Suprapubic skin (tissue), 4 donors: ENCODE data around the gene USP19. TPM values are rescaled to one million over a fixed set of nuclear protein-coding genes. Genes with fewer than 3 reads are reported as not detected.

Source experiments
- DNase-seq, 2 donors: peaks; one replicate each; pipeline ENCODE4 v3.0.0-alpha.2; 2019; ENCODE audit warnings: low spot score in 2 of 2
- H3K27ac ChIP-seq: fragments of 200-600 bp; sonication (generic); one replicate; pipeline ENCODE4 v1.5.1; 2019
- H3K27me3 ChIP-seq: fragments of 200-600 bp; sonication (generic); one replicate; pipeline ENCODE4 v1.5.1; 2019
- H3K36me3 ChIP-seq: fragments of 200-600 bp; sonication (generic); one replicate; pipeline ENCODE4 v1.5.1; 2019
- H3K4me1 ChIP-seq: fragments of 200-600 bp; sonication (generic); one replicate; pipeline ENCODE4 v1.5.1; 2019
- H3K4me3 ChIP-seq: fragments of 200-600 bp; sonication (generic); one replicate; pipeline ENCODE4 v1.5.1; 2019; ENCODE audit warnings: mild to moderate bottlenecking
- H3K9me3 ChIP-seq: fragments of 200-600 bp; sonication (generic); one replicate; pipeline ENCODE4 v1.5.1; 2019
- EP300 ChIP-seq: sonication (generic); formaldehyde crosslinking; IDR thresholded peaks from one replicate; pipeline ENCODE4 v1.6.1; 2017; ENCODE audit warnings: antibody characterized with exemption
- POLR2A ChIP-seq, 2 donors: fragments of 450-650 bp; IDR thresholded peaks; one replicate each; pipeline ENCODE4 v1.6.1; 2017; ENCODE audit warnings: antibody characterized with exemption in 2 of 2, mild to moderate bottlenecking in 2 of 2, moderate library complexity in 2 of 2
- POLR2AphosphoS5 ChIP-seq, 3 donors: sonication (generic); formaldehyde crosslinking; IDR thresholded peaks; one replicate each; pipeline ENCODE4 v1.6.1; 2017; ENCODE audit warnings: antibody characterized with exemption in 3 of 3
- WGBS: methylation state at CpG from one replicate; pipeline ENCODE4 v1.1.5; 2018; 5-methylcytosine and 5-hydroxymethylcytosine counted together
- total RNA-seq, 4 donors: library from RNA; depleted of rRNA; stranded (reverse); fragments of >200 nt; gene quantifications; one replicate each; pipeline ENCODE4 v1.1.0, GENCODE V29; 2016
- TF ChIP-seq, protein P1 (sequence below), 2 donors: fragments of 200-600 bp in 1 of 2; fragments of 450-650 bp in 1 of 2; sonication (generic) in 1 of 2; IDR thresholded peaks; one replicate each; pipeline ENCODE4 v1.5.1; 2016 to 2019; ENCODE audit warnings: antibody characterized with exemption in 2 of 2, mild to moderate bottlenecking in 1 of 2, moderate library complexity in 1 of 2

USP19 gene, protein sequence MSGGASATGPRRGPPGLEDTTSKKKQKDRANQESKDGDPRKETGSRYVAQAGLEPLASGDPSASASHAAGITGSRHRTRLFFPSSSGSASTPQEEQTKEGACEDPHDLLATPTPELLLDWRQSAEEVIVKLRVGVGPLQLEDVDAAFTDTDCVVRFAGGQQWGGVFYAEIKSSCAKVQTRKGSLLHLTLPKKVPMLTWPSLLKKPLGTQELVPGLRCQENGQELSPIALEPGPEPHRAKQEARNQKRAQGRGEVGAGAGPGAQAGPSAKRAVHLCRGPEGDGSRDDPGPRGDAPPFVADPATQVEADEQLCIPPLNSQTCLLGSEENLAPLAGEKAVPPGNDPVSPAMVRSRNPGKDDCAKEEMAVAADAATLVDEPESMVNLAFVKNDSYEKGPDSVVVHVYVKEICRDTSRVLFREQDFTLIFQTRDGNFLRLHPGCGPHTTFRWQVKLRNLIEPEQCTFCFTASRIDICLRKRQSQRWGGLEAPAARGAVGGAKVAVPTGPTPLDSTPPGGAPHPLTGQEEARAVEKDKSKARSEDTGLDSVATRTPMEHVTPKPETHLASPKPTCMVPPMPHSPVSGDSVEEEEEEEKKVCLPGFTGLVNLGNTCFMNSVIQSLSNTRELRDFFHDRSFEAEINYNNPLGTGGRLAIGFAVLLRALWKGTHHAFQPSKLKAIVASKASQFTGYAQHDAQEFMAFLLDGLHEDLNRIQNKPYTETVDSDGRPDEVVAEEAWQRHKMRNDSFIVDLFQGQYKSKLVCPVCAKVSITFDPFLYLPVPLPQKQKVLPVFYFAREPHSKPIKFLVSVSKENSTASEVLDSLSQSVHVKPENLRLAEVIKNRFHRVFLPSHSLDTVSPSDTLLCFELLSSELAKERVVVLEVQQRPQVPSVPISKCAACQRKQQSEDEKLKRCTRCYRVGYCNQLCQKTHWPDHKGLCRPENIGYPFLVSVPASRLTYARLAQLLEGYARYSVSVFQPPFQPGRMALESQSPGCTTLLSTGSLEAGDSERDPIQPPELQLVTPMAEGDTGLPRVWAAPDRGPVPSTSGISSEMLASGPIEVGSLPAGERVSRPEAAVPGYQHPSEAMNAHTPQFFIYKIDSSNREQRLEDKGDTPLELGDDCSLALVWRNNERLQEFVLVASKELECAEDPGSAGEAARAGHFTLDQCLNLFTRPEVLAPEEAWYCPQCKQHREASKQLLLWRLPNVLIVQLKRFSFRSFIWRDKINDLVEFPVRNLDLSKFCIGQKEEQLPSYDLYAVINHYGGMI (N-terminal part only)
- total RNA-seq: 10 to 100 TPM; 46.1 to 82.1 (median 76.0) TPM

DNA sequence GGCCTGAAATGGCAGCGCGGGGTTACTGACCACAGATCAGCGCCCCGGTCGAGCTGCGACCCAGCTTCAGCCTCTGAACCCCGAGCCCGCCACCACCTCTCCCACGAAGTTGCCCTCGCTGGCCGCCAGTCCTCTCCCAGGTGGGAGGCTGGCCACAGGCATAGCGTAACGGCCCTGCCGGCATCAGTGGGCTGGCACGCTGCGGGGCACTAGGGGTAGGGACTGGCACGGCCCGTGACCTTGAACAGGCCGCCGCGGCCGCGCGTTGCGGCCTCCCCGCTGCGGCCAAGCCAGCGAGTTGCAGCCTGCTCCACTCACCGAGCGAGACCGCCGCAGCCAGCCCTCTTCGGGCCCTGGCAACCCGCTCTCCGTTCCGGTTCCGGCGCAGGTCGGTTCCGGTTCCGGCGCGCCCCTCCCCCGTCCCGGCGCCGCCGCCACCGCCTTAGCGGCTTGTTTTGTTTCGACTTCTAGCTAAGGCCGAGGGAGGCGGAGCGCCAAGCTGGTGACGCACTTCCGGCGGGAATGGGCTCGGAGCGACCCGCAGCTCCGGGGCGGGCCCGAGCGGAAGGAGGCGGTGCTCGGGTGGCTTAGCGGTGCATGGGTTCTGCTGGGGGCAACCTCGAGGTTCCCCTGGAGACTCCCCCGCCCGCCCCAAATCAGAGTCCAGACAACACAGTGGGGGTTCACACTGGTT lies at the start of gene USP19:
USP19 (minus strand) TSS at position 386 of the 694 bp plus-strand sequence. CDS start 1,678 bp downstream, outside the sequence.
- H3K4me3 ChIP-seq: peak within 1 kb of the TSS; percentile 62
- peaks cover 75% of the 10 kb centered on the region for H3K36me3 ChIP-seq
- peak; percentile 97 to 98 for DNase-seq
- H3K4me1 ChIP-seq: peaks cover 26% of the 10 kb centered on the region
- 0% methylated on average over 5 of the region's 70 CpGs for WGBS
- TF ChIP-seq POLR2AphosphoS5 (IDR thresholded peaks at IDR 0.05): peak; percentile 17 to 96 (median 93)
- TF ChIP-seq POLR2A (IDR thresholded peaks at IDR 0.05): peak; percentile 50 to 77
- no peak for TF ChIP-seq EP300
- TF ChIP-seq, protein P1, sequence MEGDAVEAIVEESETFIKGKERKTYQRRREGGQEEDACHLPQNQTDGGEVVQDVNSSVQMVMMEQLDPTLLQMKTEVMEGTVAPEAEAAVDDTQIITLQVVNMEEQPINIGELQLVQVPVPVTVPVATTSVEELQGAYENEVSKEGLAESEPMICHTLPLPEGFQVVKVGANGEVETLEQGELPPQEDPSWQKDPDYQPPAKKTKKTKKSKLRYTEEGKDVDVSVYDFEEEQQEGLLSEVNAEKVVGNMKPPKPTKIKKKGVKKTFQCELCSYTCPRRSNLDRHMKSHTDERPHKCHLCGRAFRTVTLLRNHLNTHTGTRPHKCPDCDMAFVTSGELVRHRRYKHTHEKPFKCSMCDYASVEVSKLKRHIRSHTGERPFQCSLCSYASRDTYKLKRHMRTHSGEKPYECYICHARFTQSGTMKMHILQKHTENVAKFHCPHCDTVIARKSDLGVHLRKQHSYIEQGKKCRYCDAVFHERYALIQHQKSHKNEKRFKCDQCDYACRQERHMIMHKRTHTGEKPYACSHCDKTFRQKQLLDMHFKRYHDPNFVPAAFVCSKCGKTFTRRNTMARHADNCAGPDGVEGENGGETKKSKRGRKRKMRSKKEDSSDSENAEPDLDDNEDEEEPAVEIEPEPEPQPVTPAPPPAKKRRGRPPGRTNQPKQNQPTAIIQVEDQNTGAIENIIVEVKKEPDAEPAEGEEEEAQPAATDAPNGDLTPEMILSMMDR (IDR thresholded peaks at IDR 0.05): no peak
- H3K27ac ChIP-seq: peak within 1 kb of the TSS; percentile 89
- no peaks in the 10 kb centered on the region for H3K27me3 ChIP-seq
- no peaks in the 10 kb centered on the region for H3K9me3 ChIP-seq

DNA sequence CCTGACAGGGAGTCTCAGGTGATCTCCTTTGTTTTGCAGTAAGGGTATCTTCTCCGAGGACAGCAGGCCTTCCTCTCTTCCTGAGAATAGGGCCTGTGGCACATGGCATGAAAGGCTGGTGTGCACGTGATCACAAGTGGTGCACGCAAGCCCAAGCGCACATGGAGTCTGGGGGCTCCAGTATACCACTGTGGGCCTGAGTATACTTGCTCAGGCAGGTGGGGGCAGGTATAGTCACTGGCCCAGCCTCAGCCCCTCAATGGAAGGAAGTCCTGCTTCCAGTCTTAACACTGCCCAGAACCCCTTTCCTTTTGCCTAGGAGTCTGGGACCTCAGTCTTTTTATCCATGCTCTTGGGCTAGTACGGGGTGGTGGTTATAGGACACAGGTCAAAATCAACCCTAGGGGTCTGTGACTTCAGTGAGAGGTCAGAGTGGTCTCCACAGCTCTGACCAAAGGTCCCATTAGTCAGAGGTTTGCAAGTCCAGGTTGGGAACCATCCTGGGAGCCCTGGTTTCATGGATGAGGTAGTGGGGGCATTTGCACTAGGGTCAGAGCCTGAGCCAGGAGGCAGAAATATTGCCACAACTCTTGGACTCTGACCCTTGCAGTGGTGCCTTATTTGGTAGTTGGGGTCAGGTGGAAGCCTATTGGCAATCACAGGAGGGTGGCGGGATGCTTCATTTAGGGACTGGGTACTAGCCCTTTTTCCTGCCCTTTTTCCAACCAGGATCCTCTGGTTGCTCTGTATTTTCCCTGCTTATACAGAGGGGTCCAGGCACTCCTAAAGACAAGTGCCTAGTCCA lies 46.3 kb upstream of the USP19 start:
- TF ChIP-seq POLR2AphosphoS5 (IDR thresholded peaks at IDR 0.05) (no peak), POLR2A (IDR thresholded peaks at IDR 0.05) (no peak), EP300 (no peak)
- TF ChIP-seq, protein P1 (IDR thresholded peaks at IDR 0.05): no peak
- Histone ChIP-seq H3K4me3 (peak overlapping the region; percentile 82), H3K36me3 (peaks cover 23% of the 10 kb centered on the region), H3K9me3 (no peaks in the 10 kb centered on the region), H3K4me1 (peaks cover 39% of the 10 kb centered on the region), H3K27ac (no peak overlapping the region), H3K27me3 (no peaks in the 10 kb centered on the region)
- no peak for DNase-seq
- 91% methylated on average over 5 of the region's 6 CpGs for WGBS

GRCh38 chr3:49165771-49166751 lies 45.4 kb upstream of the USP19 start, which contains the start of gene CCDC71:
Gene CCDC71 (minus strand): TSS chr3:49166331. CDS start chr3:49164208, 2,123 bp downstream.
- H3K27ac ChIP-seq: peak within 1 kb of the TSS; percentile 88
- no peaks in the 10 kb centered on the region for H3K27me3 ChIP-seq
- peak within 1 kb of the TSS; percentile 82 for H3K4me3 ChIP-seq
- H3K4me1 ChIP-seq: peaks cover 34% of the 10 kb centered on the region
- peaks cover 29% of the 10 kb centered on the region for H3K36me3 ChIP-seq
- TF ChIP-seq POLR2A (IDR thresholded peaks at IDR 0.05) (peak in 1 of 2 donors; percentile 43), EP300 (no peak), POLR2AphosphoS5 (IDR thresholded peaks at IDR 0.05) (peak in 2 of 3 donors; percentile 30 to 47)
- TF ChIP-seq, protein P1 (IDR thresholded peaks at IDR 0.05): no peak
- no peaks in the 10 kb centered on the region for H3K9me3 ChIP-seq
- WGBS: 1% methylated on average over 9 of the region's 69 CpGs
- DNase-seq: peak in 1 of 2 donors; percentile 83
